Activated naive CD4-positive, alpha-beta T cell (primary cell): ENCODE data around the gene KDM6B.

Source experiments
- DNase-seq, 4 experiments: peaks; one replicate each; lab custom pipeline; 2025; lab: John Stamatoyannopoulos, UW

KDM6B gene

DNA sequence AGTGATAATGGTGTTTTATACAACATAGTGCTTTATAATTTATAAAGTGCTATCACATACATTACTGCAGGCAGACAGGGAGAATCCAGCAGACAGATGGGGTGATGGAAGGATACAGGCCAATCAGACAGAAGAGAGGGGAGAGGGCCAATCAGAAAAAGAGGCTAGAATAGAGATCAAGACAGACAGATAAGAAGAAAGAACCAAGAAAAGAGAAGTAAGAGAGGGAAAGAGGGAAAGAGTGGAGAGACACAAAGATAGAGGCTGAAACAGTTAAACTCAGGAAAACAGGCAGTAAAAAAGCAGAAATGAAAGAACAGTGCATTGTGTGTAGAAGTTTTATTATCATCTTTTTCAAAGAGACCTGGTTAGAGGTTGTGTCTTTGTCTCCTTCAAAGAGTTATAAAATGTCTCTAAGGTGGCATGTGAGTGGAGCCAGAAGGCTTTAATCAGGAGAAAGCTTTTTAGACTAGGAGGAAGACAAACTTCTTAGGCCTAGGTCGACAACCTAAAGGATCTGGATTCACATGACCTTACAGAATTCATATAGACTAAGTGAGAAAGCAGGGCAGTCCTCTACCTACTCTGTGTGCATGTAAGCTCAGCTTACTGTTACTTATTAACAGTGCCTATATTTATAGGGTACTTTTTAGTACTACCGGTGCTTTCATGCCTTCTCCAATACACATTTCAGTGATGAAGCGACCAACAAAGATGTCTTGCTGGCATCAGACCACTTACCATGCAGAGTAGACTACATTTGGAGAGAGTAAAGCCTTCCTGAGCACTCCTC lies 46.3 kb downstream of the KDM6B start:
- DNase-seq = no peak

DNA sequence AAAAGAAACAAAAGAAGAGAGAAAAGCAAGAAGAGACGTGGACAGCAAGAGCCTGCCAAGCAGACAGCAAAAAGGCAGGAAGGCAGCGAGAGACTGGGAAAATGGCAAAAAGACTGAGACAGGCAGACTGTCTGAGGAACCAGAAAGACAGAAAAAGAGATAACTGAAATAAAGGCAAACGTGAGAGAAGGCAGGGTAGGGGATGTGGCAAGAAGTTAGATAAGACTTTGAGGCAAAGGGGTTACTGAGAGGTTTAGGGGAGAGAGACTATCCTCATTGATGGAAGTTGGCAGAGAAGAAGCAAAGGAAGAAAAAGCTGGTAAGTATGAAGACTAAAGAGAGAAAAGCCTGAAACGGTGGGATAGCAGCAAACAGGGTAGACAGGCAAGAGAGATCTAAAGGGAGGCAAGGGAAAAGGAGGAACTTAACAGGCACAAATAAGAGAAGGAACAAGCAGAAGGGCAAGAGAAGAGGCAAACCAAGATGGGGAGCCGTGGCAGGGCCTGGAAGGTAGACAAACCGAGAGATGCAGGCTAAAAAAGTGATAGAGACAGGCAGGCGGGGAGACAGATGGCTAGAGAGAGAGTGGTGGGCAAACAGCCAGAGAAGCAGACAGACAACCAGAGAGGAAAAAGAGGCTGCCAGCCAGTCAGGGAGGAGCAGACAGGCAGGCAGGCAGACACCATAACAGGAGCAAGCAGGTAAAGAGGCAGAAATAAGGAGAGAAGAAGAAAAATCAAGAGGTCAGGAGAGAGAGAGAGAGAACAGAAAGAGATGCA lies 47.4 kb downstream of the KDM6B start:
- DNase-seq = no peak

DNA sequence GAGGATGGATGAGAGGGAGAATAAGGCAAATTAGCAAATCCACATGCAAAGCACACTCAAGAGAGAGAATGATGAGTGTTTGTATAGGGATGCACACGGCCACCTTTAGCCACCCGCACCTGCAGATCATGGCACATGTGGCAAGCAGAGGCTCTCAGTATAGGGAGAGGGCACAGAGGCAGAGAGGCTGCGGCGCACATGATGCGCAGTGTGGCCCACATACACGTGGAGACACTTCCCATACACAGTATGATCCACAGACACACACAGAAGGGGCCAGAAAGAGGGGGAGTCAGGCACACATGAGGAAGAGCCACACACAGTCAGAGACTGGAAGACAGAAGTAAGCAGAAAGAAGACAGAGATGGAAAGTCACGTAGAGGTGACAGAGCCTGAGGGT lies 48.1 kb downstream of the KDM6B start:
- DNase-seq = no peak

DNA sequence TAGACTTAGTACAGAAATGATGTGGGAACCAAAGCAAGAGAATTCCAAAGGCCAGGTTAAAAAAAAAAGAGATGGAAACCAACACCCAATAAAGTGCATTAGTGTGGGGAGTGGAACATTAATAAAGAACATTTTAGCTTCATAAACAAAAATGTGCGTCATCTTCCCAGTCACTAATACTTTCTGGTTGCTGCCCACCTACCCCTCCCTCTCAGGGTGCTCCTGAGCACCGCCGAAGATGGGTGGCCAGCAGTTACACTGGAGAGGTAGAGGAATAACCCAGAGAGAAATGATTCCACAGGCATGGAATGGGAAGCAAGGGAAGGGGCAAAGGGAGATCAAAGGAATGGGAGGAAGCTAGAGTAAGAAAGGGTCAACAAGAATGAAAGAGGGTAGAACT lies 48.6 kb downstream of the KDM6B start:
- no peak for DNase-seq
